GM18499 (cell line): ENCODE measurements around the gene MBOAT7.
A peak's percentile ranks its signal among the peaks of the same experiment; 100 is the strongest.

Source experiments
- ATAC-seq: cut with Tn5 transposase; IDR thresholded peaks from one replicate; pipeline ENCODE4 v1.9.1; 2021; ENCODE audit warnings: moderate number of reproducible peaks; ENCODE audit not compliant: insufficient read depth, unreplicated experiment

The MBOAT7 gene

GRCh38 chr19:54149021-54149812, 40.2 kb downstream of the MBOAT7 start:
- no peak for ATAC-seq

- no peak for ATAC-seq
Measured at GRCh38 chr19:54148158-54148557, 41.2 kb downstream of the MBOAT7 start.

GRCh38 chr19:54147676-54148075, 41.7 kb downstream of the MBOAT7 start:
- ATAC-seq = no peak

- no peak for ATAC-seq
Measured at GRCh38 chr19:54145541-54146158, 43.7 kb downstream of the MBOAT7 start.

GRCh38 chr19:54142166-54142780, 47.1 kb downstream of the MBOAT7 start:
- ATAC-seq = no peak

- ATAC-seq = no peak
Measured at GRCh38 chr19:54141356-54141755, 48.0 kb downstream of the MBOAT7 start.

- no peak for ATAC-seq
Measured at GRCh38 chr19:54138489-54139256, 50.7 kb downstream of the MBOAT7 start.

GRCh38 chr19:54137699-54138488, 51.5 kb downstream of the MBOAT7 start, which contains the start of gene CNOT3:
Gene CNOT3 (plus strand): TSS chr19:54137762. CDS start chr19:54142979, 5,217 bp downstream.
- no peak for ATAC-seq

GRCh38 chr19:54136864-54137698, 52.3 kb downstream of the MBOAT7 start:
- peak; percentile 64 for ATAC-seq

- ATAC-seq = no peak
Measured at GRCh38 chr19:54136086-54136863, 53.1 kb downstream of the MBOAT7 start.

- ATAC-seq = no peak
Measured at GRCh38 chr19:54133957-54134590, 55.3 kb downstream of the MBOAT7 start.

- no peak for ATAC-seq
Measured at GRCh38 chr19:54133312-54133956, 55.9 kb downstream of the MBOAT7 start.

GRCh38 chr19:54129617-54129996, 59.8 kb downstream of the MBOAT7 start:
- ATAC-seq = no peak

GRCh38 chr19:54128796-54129616, 60.4 kb downstream of the MBOAT7 start:
- no peak for ATAC-seq

GRCh38 chr19:54128441-54128725, 61.0 kb downstream of the MBOAT7 start:
- ATAC-seq = no peak

GRCh38 chr19:54127688-54128440, 61.5 kb downstream of the MBOAT7 start:
- ATAC-seq = no peak
